Activated CD4-positive, alpha-beta memory T cell treated with anti-CD3 and anti-CD28 coated beads for 36 hours (primary cell): ENCODE measurements around the gene ELL2. TPM values are rescaled to one million over a fixed set of nuclear protein-coding genes. Genes with fewer than 3 reads are reported as not detected.

Experiments
- CTCF ChIA-PET: fragments of 350-600 bp; sonication (Branson Sonifier 250); formaldehyde crosslinking; loops from one replicate; lab custom pipeline; 2021; ENCODE audit warnings: antibody characterized with exemption, inconsistent platforms; lab: Charles Lee
- POLR2A ChIA-PET: fragments of 350-600 bp; sonication (Branson Sonifier 250); formaldehyde crosslinking; loops from one replicate; lab custom pipeline; 2021; ENCODE audit warnings: antibody characterized with exemption; lab: Charles Lee
- DNase-seq: peaks from one replicate; pipeline ENCODE4 v3.0.0-alpha.2; 2020
- H3K27ac Mint-ChIP-seq: one replicate; pipeline ENCODE4 v1.8.0; 2021; ENCODE audit warnings: mixed read lengths
- H3K27me3 Mint-ChIP-seq: one replicate; pipeline ENCODE4 v1.8.0; 2021; ENCODE audit warnings: mixed read lengths
- H3K36me3 Mint-ChIP-seq: one replicate; pipeline ENCODE4 v1.8.0; 2021; ENCODE audit warnings: mixed read lengths
- H3K4me1 Mint-ChIP-seq: one replicate; pipeline ENCODE4 v1.8.0; 2021; ENCODE audit warnings: low read depth, mixed read lengths
- H3K4me3 Mint-ChIP-seq: one replicate; pipeline ENCODE4 v1.8.0; 2021; ENCODE audit warnings: mild to moderate bottlenecking, mixed read lengths
- H3K9me3 Mint-ChIP-seq: one replicate; pipeline ENCODE4 v1.8.0; 2021; ENCODE audit warnings: mixed read lengths
- intact Hi-C: fragments of 100-400 bp; cut with micrococcal nuclease; formaldehyde crosslinking; loops from one replicate; pipeline ENCODE4 v1.15.1; 2023
- total RNA-seq, 2 experiments: library from RNA; stranded (reverse); gene quantifications; one replicate each; pipeline ENCODE4 v1.2.3, GENCODE V29; 2021

The ELL2 gene
- total RNA-seq, 2 experiments from 2014 or later, result 127 to 132 TPM

DNA sequence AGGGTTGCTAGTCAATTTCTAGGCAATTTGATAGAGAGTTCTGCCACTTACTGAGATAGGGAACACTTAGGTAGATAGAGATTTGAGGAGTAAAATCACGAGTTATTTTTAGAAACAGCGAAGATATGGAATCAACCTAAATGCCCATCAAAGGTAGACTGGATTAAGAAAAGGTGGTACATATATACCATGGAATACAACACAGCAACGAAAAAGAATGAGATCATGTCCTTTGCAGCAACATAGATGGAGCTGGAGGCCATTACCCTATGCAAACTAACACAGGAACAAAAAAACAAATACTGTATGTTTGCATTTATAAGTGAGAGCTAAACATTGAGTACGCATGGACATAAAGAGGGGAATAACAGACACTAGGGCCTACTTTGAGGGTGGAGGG is 9.7 kb downstream of the ELL2 start:
- intact Hi-C loops, result loop anchor here (5.0 kb wide), 1 partner anchor 60 kb away; no protein-coding TSS in a partner anchor
- no peak overlapping the region for H3K27ac Mint-ChIP-seq
- POLR2A ChIA-PET, result interaction anchor here (0.6 kb wide), 1 partner anchor 144 kb away, joined by 4 read pairs; no protein-coding TSS in a partner anchor
- H3K4me1 Mint-ChIP-seq, result peaks cover 33% of the 10 kb centered on the region
- CTCF ChIA-PET, result interaction anchor here (0.7 to 1.5 kb wide), 2 partner anchors 9 to 10 kb away, joined by 3 to 4 read pairs; partner anchors contain the start of gene ELL2
- H3K4me3 Mint-ChIP-seq, result no peak overlapping the region
- DNase-seq, result no peak
- no peaks in the 10 kb centered on the region for H3K9me3 Mint-ChIP-seq
- H3K27me3 Mint-ChIP-seq, result no peaks in the 10 kb centered on the region
- peaks cover 14% of the 10 kb centered on the region for H3K36me3 Mint-ChIP-seq

DNA sequence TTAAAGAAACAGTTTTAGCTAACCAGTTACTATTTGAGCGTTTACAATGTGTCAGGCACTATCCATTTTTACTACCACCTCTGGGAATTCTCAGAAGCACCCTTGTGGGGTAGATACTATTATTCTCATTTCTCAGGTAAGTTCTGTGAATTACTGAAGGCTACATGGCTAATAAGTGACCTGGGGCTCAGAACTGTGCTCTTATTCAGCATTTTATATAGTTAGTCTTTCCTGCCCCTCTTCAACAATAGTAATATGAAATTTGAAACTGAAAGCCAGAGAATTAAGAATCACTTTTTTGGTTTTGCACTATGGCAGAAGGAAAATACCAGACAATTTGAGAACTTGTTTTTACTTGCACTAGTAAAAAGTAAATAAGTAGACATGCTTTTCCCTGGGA is 11.8 kb downstream of the ELL2 start:
- Mint-ChIP-seq H3K4me3 (no peak overlapping the region), H3K27ac (no peak overlapping the region), H3K36me3 (peaks cover 18% of the 10 kb centered on the region), H3K9me3 (no peaks in the 10 kb centered on the region), H3K4me1 (peaks cover 30% of the 10 kb centered on the region), H3K27me3 (no peaks in the 10 kb centered on the region)
- no peak for DNase-seq
- intact Hi-C loops, result loop anchor here (5.0 kb wide), 1 partner anchor 58 kb away; no protein-coding TSS in a partner anchor
- POLR2A ChIA-PET, result interaction anchor here (0.6 kb wide), 1 partner anchor 22 kb away, joined by 3 read pairs; no protein-coding TSS in a partner anchor
- CTCF ChIA-PET, result interaction anchor here (0.6 to 1.1 kb wide), 2 partner anchors 12 to 291 kb away, joined by 3 read pairs; partner anchors contain the start of gene ELL2

- no peak overlapping the region for H3K4me3 Mint-ChIP-seq
- no peak for DNase-seq
- H3K27ac Mint-ChIP-seq, result no peak overlapping the region
- POLR2A ChIA-PET, result no interaction called here
- intact Hi-C loops, result no loop called here
- H3K4me1 Mint-ChIP-seq, result peaks cover 26% of the 10 kb centered on the region
- H3K27me3 Mint-ChIP-seq, result no peaks in the 10 kb centered on the region
- H3K9me3 Mint-ChIP-seq, result no peaks in the 10 kb centered on the region
- CTCF ChIA-PET, result interaction anchor here (1.2 kb wide), 1 partner anchor 387 kb away, joined by 4 read pairs; no protein-coding TSS in a partner anchor
- H3K36me3 Mint-ChIP-seq, result peaks cover 15% of the 10 kb centered on the region
These were observed 13.0 kb downstream of the ELL2 start for GRCh38 chr5:95948631-95949030.

DNA sequence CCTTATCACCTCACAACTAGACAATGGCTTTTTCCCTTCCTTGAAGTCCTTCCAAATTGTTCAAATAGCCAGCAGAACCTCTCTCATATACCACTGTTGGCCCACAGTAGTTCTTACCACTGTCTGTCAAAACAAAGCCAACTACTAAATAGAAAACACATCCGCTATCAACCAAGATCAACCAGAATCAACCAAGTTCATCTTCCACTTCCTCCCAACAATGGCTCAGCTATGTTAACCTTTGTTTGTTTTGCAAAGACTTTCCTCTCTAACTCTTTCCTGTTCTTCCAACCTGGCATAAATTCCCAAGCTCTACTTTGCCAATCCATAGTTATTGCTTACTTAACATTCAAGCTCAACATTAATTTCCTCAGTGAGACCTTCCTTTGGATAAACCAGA is 15.2 kb downstream of the ELL2 start:
- Mint-ChIP-seq H3K36me3 (peaks cover 10% of the 10 kb centered on the region), H3K4me3 (no peak overlapping the region), H3K9me3 (no peaks in the 10 kb centered on the region), H3K27ac (no peak overlapping the region), H3K4me1 (peaks cover 21% of the 10 kb centered on the region), H3K27me3 (no peaks in the 10 kb centered on the region)
- ChIA-PET POLR2A (interaction anchor here (0.8 kb wide), 1 partner anchor 14 kb away, joined by 3 read pairs; no protein-coding TSS in a partner anchor), CTCF (no interaction called here)
- DNase-seq, result no peak
- intact Hi-C loops, result no loop called here

DNA sequence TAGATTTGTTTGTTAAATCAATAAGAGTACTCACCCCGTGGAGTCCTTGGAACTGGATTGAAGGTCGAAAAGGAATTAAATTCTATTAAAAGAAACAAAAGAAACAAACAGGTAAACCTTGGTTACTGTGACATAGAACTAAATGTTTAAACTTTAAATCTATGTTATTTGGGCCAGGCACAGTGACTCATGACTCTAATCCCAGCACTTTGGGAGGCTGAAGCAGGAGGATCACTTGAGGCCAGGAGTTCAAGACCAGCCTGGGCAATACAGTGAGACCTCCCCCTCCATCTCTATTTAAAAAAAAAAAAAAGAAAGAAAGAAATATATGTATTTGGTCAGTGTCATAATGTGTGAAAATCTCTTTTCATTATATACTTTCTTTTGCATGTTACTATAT is 18.7 kb downstream of the ELL2 start:
- Mint-ChIP-seq H3K4me3 (no peak overlapping the region), H3K36me3 (peaks cover 8% of the 10 kb centered on the region), H3K27me3 (no peaks in the 10 kb centered on the region), H3K4me1 (peaks cover 19% of the 10 kb centered on the region), H3K27ac (no peak overlapping the region), H3K9me3 (no peaks in the 10 kb centered on the region)
- intact Hi-C loops, result no loop called here
- no peak for DNase-seq
- ChIA-PET POLR2A (no interaction called here), CTCF (interaction anchor here (1.2 kb wide), 1 partner anchor 162 kb away, joined by 3 read pairs; no protein-coding TSS in a partner anchor)

- ChIA-PET POLR2A (no interaction called here), CTCF (interaction anchor here (1.2 kb wide), 1 partner anchor 161 kb away, joined by 3 read pairs; no protein-coding TSS in a partner anchor)
- H3K36me3 Mint-ChIP-seq, result peaks cover 11% of the 10 kb centered on the region
- no peaks in the 10 kb centered on the region for H3K9me3 Mint-ChIP-seq
- H3K4me3 Mint-ChIP-seq, result no peak overlapping the region
- H3K27ac Mint-ChIP-seq, result no peak overlapping the region
- peaks cover 19% of the 10 kb centered on the region for H3K4me1 Mint-ChIP-seq
- H3K27me3 Mint-ChIP-seq, result no peaks in the 10 kb centered on the region
- no peak for DNase-seq
- intact Hi-C loops, result no loop called here
These were observed 19.2 kb downstream of the ELL2 start for GRCh38 chr5:95942414-95942813.

- Mint-ChIP-seq H3K36me3 (peaks cover 12% of the 10 kb centered on the region), H3K27me3 (no peaks in the 10 kb centered on the region), H3K4me1 (peaks cover 19% of the 10 kb centered on the region), H3K27ac (no peak overlapping the region), H3K4me3 (no peak overlapping the region), H3K9me3 (no peaks in the 10 kb centered on the region)
- CTCF ChIA-PET, result no interaction called here
- POLR2A ChIA-PET, result interaction anchor here (0.9 kb wide), 1 partner anchor 14 kb away, joined by 3 read pairs; no protein-coding TSS in a partner anchor
- intact Hi-C loops, result no loop called here
- no peak for DNase-seq
These were observed 19.9 kb downstream of the ELL2 start for GRCh38 chr5:95941756-95942155.

GRCh38 chr5:95940758-95941682 is 20.6 kb downstream of the ELL2 start:
- CTCF ChIA-PET, result no interaction called here
- H3K4me1 Mint-ChIP-seq, result peaks cover 14% of the 10 kb centered on the region
- H3K27ac Mint-ChIP-seq, result no peak overlapping the region
- no peak overlapping the region for H3K4me3 Mint-ChIP-seq
- no peaks in the 10 kb centered on the region for H3K9me3 Mint-ChIP-seq
- H3K36me3 Mint-ChIP-seq, result peaks cover 14% of the 10 kb centered on the region
- intact Hi-C loops, result no loop called here
- POLR2A ChIA-PET, result interaction anchor here (0.9 kb wide), 1 partner anchor 13 kb away, joined by 3 read pairs; no protein-coding TSS in a partner anchor
- no peak for DNase-seq
- H3K27me3 Mint-ChIP-seq, result no peaks in the 10 kb centered on the region

DNA sequence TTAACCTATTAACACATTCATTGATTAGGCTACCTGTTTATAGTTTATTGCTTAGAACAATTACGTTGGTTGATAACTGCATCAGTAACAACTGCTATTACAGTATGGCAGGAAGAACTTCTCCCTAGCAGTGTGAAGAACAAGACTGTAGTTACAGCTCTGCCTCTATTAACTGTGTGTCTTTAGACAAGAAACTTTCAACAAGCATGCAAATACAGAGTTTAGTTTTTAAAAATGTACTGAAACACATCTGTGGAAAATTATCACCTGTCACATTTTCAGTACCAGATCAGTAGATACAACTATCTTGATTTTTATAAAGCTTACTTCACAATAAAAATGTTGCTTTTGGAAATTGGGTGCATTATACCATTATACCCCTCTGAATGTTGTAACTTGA is 22.2 kb downstream of the ELL2 start:
- H3K9me3 Mint-ChIP-seq, result no peaks in the 10 kb centered on the region
- DNase-seq, result no peak
- POLR2A ChIA-PET, result no interaction called here
- peaks cover 14% of the 10 kb centered on the region for H3K36me3 Mint-ChIP-seq
- CTCF ChIA-PET, result no interaction called here
- intact Hi-C loops, result no loop called here
- no peak overlapping the region for H3K4me3 Mint-ChIP-seq
- H3K4me1 Mint-ChIP-seq, result peaks cover 22% of the 10 kb centered on the region
- H3K27ac Mint-ChIP-seq, result no peak overlapping the region
- H3K27me3 Mint-ChIP-seq, result no peaks in the 10 kb centered on the region

- peaks cover 14% of the 10 kb centered on the region for H3K36me3 Mint-ChIP-seq
- H3K9me3 Mint-ChIP-seq, result no peaks in the 10 kb centered on the region
- ChIA-PET POLR2A (no interaction called here), CTCF (no interaction called here)
- no peaks in the 10 kb centered on the region for H3K27me3 Mint-ChIP-seq
- H3K4me1 Mint-ChIP-seq, result peaks cover 28% of the 10 kb centered on the region
- H3K4me3 Mint-ChIP-seq, result no peak overlapping the region
- no peak for DNase-seq
- intact Hi-C loops, result no loop called here
- H3K27ac Mint-ChIP-seq, result no peak overlapping the region
These were observed 22.9 kb downstream of the ELL2 start for GRCh38 chr5:95938766-95939165.

GRCh38 chr5:95938347-95938746 is 23.3 kb downstream of the ELL2 start:
- CTCF ChIA-PET, result no interaction called here
- peaks cover 30% of the 10 kb centered on the region for H3K4me1 Mint-ChIP-seq
- intact Hi-C loops, result no loop called here
- H3K9me3 Mint-ChIP-seq, result no peaks in the 10 kb centered on the region
- no peak overlapping the region for H3K27ac Mint-ChIP-seq
- H3K4me3 Mint-ChIP-seq, result no peak overlapping the region
- POLR2A ChIA-PET, result no interaction called here
- H3K36me3 Mint-ChIP-seq, result peaks cover 14% of the 10 kb centered on the region
- no peaks in the 10 kb centered on the region for H3K27me3 Mint-ChIP-seq
- DNase-seq, result no peak

- H3K4me3 Mint-ChIP-seq, result no peak overlapping the region
- H3K27me3 Mint-ChIP-seq, result no peaks in the 10 kb centered on the region
- no peak for DNase-seq
- peaks cover 35% of the 10 kb centered on the region for H3K4me1 Mint-ChIP-seq
- H3K36me3 Mint-ChIP-seq, result peaks cover 14% of the 10 kb centered on the region
- H3K9me3 Mint-ChIP-seq, result no peaks in the 10 kb centered on the region
- intact Hi-C loops, result no loop called here
- ChIA-PET CTCF (interaction anchor here (1.1 kb wide), 1 partner anchor 10 kb away, joined by 3 read pairs; no protein-coding TSS in a partner anchor), POLR2A (no interaction called here)
- no peak overlapping the region for H3K27ac Mint-ChIP-seq
These were observed 24.0 kb downstream of the ELL2 start for GRCh38 chr5:95937607-95938152.
